Right ventricle myocardium superior (tissue), 1 donor: ENCODE measurements around the gene GSE1. TPM values are rescaled to one million over a fixed set of nuclear protein-coding genes. Genes with fewer than 3 reads are reported as not detected.

ENCODE experiments used
- ATAC-seq: fragments of 200-7000 bp; cut with Tn5 transposase; one replicate; pipeline ENCODE4 v1.9.1; 2020; ENCODE audit warnings: mild to moderate bottlenecking; ENCODE audit not compliant: poor library complexity
- DNase-seq: peaks from one replicate; pipeline ENCODE4 v3.0.0-alpha.2; 2020
- intact Hi-C: fragments of 100-400 bp; cut with DNase I; formaldehyde crosslinking; loops from one replicate; pipeline ENCODE4 v1.11.2; 2022
- total RNA-seq: library from RNA; stranded (reverse); fragmentation: NEBNext Ultra II Directional; extraction: Animal tissue kit (Norgen Biotek cat#: 25700); gene quantifications from one replicate; pipeline ENCODE4 v1.2.1, GENCODE V29; 2021
- donor health status: DM: no; HTN: yes; CAD: no; lungs with severe emphysema.

The GSE1 gene
- total RNA-seq, 1 donor from 2014 or later = 30.3 TPM

DNA sequence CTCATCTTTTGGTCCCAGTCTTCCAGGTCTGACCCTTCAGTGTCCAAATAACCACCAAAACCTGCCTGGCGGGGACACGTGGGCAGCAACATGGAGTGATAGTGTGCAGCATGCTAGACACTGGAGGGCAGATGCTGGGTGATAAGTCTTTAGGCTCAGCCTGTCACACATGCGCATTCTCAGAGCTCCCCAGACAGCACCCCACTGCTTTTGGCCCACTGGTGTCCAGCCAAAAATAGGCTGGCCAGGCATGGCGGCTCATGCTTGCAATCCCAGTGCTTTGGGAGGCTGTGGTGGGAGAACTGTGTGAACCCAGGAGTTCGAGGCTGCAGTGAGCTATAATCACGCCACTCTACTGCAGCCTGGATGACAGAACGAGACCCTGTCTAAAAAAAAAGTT lies 63.3 kb downstream of the GSE1 start:
- no peak for ATAC-seq
- intact Hi-C loops = no loop called here
- DNase-seq = peak; percentile 5

- ATAC-seq = no peak
- no peak for DNase-seq
- intact Hi-C loops = no loop called here
Measured at GRCh38 chr16:85677383-85677967, 64.4 kb downstream of the GSE1 start.

GRCh38 chr16:85678016-85678415 lies 64.9 kb downstream of the GSE1 start:
- DNase-seq (peak; percentile 1), ATAC-seq (no peak)
- intact Hi-C loops = no loop called here

DNA sequence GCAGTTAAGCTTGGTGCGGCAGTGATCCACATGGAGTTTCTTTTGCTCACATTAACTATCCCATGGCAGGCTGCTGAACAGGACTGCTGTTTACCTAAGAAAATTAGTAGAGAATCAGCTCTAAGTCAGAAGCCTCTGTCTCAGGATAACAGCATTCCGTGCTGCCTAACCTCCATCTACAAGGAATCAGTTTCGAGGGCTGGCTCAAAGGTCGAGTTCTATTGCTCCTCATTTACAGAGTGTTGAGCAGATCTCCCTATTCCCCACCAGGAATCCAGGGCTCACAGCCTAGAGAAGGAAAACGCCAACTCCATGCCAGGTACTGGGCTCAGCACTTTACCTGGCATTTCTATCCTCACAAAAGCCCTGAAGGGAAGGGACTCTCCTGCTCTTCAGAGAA lies 65.7 kb downstream of the GSE1 start:
- intact Hi-C loops = no loop called here
- DNase-seq (no peak), ATAC-seq (no peak)

DNA sequence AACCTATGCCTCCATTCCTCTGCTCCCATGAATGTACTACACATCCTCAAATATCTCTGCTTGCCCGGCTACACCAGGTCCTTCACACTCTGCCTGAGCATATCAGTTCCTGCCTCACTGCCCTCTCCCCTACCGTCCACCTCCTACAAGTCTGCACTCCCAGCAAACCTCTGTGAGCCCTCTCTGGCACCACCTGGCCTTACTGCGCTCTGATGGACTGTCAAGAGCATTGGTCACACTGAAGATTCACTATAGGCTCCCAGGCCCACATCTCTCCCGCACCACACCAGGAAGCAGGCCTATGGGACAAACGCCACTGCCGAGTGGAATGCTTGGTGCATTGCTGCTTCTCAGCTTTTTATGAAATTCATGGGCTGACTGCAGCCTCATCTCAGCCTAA lies 66.7 kb downstream of the GSE1 start:
- DNase-seq = peak; percentile 9
- no peak for ATAC-seq
- intact Hi-C loops = no loop called here

GRCh38 chr16:85680352-85680944 lies 67.3 kb downstream of the GSE1 start:
- ATAC-seq (no peak), DNase-seq (no peak)
- intact Hi-C loops = no loop called here

DNA sequence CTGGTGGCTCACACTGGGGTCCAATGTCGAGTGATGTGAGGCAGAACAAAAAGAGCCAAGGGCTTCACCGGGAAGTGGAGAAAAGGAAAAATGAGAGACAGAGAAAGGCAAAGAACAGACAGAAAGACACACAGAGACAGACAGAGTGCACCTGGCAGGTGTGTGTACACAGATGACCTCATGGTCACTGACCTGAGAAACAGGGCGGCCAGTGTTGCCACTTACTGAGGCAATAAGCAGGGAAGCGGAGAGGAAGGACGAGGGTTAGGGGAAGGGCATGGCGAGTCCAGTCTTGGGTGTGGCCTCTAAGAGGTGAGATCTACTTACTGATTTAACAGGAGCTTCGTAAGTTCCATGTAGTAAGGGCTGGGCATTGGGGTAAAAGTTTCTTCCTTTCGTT lies 68.1 kb downstream of the GSE1 start:
- intact Hi-C loops = no loop called here
- ATAC-seq (no peak), DNase-seq (peak; percentile 30)

DNA sequence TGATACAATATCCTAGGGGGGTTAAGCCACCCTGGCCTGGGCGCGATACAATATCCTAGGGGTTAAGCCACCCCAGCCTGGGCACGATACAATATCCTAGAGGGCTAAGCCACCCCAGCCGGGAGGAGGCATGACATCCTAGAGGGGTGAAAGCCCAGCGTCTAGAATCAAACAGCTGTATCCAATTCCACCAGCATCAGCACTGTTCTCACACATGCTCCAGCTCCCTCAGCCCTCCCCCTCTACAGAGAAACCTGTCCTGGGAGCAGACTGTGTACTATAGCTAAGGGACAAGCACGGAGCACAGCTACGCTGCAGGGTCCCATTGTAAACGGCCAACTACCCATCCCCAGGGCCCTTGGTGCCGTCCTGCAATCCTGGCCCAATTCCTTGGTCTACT lies 69.4 kb downstream of the GSE1 start:
- no peak for ATAC-seq
- intact Hi-C loops = no loop called here
- peak; percentile 19 for DNase-seq

GRCh38 chr16:85683363-85683762 lies 70.2 kb downstream of the GSE1 start:
- ATAC-seq (no peak), DNase-seq (peak; percentile 1)
- intact Hi-C loops = no loop called here

DNA sequence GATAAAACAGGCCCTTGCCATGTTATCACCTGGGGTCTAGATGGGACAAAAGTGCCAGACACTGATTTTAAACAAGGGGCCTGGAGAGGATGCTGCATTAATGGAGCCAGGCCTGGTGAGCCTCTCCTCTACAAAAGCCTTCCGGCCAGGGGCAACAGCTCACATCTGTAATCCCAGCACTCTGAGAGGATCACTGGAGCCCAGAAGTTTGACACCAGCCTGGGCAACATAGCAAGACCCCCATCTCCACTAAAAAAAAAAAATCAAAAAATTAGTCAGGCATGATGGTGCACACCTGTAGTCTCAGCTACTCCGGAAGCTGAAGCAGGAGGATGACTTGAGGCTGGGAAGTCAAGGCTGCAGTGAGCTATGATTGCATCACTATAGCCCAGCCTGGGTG lies 72.1 kb downstream of the GSE1 start:
- intact Hi-C loops = no loop called here
- DNase-seq (peak; percentile 8), ATAC-seq (no peak)

DNA sequence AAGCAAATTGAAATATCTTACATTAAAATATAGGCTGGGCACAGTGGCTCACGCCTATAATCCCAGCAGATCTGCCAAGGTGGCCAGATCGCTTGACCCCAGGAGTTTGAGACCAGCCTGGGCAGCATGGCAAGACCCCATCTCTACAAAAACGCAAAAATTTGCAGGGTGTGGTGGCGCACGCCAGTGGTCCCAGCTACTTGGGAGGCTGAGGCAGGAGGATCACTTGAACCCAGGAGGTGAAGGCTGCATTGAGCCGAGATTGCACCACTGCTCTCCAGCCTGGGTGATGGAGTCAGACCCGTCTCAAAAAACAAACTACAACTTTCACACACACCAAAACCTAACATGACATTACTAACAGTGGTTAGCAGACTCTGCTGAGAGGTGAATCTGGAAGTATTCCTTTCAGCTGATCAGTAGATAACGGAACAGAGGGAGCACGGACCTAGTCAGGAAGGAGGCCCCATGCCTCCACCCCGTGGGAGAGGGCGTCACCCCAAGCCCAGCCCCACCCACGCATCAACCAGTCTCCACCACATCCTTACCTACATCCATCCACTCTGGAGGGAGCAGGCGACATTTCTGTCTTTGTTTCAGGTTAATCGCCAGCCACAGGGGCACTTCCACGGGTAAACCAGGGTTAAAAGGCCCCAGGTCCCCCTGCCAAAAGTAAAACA lies 73.9 kb downstream of the GSE1 start:
- peak; percentile 26 for DNase-seq
- intact Hi-C loops = no loop called here
- no peak for ATAC-seq

DNA sequence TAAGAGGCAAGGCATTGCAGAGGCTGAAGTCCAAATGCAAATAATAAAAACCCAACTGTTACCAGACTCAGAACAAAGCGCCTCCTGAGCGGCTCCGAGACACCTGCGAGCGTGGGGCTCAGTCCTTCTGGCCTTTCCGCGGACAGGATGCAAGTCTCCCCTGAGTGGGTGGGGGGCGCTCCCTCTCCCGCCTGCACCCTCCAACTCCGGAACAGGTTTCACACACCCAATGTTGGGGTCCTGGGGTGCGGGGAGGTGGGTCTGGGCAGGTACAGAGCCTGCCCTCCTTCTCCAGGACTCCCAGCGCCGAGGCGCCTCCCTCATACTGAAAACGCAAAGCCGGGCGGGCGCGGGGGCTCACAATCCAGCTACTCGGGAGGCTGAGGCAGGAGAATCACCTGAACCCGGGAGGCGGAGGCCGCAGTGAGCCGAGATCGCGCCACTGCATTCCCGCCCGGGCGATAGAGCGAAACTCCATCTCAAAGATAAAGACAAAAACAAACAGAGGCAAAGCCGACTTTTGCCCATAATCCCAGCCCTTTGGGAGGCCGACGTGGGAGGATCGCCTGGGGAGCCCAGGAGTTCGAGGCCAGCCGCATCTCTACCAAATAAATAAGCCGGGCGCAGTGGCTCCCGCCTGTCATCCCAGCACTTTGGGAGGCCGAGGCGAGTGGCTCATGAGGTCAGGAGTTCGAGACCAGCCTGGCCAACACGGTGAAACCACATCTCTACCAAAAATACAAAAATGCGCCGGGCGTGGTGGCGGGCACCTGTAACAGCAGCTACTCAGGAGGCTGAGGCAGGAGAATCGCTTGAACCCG lies 74.7 kb downstream of the GSE1 start:
- ATAC-seq = no peak
- peak; percentile 41 for DNase-seq
- intact Hi-C loops = no loop called here

DNA sequence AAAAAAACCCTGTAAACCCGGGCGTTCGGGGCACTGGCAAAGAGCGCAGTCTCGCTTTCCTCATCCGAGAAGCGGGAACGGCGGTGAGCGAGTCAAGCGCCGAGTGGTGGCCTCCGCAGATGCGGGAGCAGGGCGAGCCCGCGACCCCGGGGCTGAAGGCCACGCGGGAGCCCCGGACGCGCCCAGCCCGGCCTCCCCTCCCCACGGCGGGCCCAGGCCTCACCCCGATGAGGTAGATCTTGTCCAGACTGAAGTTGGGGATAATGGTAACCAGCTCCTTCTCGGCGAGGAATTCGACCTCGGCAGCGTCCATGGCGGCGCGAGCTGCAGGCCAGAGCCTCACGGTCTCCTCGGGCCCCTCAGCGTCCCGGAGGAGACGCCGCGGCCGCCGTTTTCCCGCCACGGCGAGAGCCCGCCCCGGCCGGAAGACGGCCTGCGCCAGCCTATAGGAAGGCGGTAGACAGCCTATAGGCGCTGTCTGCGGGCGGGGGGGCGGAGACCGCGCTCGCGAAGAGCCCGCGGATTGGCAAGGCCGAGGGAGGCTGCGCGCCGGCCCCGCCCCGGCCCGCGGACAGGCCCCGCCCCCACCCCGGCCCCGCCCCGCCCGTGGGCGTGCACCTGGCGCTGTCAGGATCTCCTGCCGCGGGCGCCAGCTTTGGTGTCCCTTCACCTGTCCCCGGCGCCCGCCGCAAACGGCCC lies 75.6 kb downstream of the GSE1 start, which contains the start of gene GINS2:
Gene GINS2, minus strand, starts transcription at position 369 of the 699 bp plus-strand sequence. Its CDS starts 56 bp downstream, at position 313.
- peak; percentile 94 for DNase-seq
- ATAC-seq = peak; percentile 100
- intact Hi-C loops = no loop called here

DNA sequence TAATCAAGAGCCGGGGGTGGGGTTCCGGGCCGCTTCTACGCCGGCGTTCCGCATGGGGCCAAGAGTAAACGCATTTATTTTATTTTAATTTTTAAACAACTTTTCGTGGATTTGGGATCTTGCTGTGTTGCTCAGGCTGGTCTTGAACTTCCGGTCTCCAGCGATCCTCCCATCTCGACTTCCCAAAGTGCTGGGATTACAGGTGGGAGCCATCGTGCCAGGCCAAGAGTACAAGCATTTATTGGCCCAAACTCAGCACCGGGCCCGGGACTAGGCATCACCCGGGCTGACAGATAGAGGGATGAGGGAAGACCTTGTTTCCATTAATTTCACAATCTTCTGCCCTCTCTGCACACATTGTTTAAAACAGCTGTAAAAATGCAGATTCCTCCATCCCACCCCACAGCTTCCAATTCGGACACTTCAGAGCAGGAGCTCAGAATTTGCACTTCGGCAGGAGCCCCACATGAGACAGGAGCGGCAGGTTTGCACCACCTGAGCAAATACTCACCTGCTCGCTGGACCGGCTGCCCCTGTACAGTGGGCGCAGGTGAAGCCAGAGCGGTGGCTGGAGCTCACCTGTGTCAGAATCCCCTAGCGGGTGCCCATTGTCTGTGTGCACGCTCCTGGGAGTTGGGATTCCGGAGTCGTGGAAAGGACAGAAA lies 76.3 kb downstream of the GSE1 start:
- peak; percentile 16 for DNase-seq
- intact Hi-C loops = no loop called here
- no peak for ATAC-seq

GRCh38 chr16:85689950-85690320 lies 76.8 kb downstream of the GSE1 start:
- ATAC-seq (no peak), DNase-seq (peak; percentile 10)
- intact Hi-C loops = no loop called here

DNA sequence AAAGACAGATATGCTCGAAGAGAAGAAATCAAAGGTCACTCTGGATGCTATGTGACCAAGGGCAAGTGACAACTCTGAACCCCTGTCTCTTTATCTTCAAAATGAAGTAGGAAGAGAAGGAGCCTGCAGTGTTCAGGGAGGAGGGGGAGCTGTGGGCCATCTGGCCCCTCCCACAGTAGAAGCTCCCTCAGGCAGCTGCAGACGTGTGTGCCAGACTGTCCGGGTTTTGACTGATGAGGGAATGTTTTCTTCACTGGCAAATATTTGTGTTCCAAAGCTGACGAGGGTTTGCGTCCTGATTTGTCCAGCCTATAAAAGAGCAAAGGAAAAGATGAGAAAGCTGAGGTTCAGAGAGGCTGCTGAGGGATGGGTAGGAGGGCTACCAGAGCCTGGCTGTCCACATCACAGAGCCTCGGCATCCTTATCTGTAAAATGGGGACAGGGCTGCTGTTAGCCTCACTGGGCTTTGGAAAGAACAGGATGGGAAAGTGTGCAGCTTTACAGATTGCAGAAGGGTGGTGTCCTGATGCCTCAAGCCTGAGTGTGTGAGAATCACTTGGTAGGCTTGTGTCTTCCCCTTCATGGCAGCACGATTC lies 77.4 kb downstream of the GSE1 start:
- no peak for ATAC-seq
- peak; percentile 2 for DNase-seq
- intact Hi-C loops = no loop called here

- ATAC-seq = no peak
- intact Hi-C loops = no loop called here
- peak; percentile 27 for DNase-seq
Measured at GRCh38 chr16:85695196-85696128, 82.3 kb downstream of the GSE1 start.
